GM12873 (cell line): ENCODE data around the gene INHA.

Experiments used
- TF ChIP-seq, protein P1 (sequence below): IDR thresholded peaks from 2 replicates; pipeline ENCODE4 v1.5.1; 2012; ENCODE audit warnings: low read depth, mild to moderate bottlenecking, moderate library complexity, low read length, control low read depth; ENCODE audit not compliant: insufficient read depth; ENCODE audit errors: missing control alignments

INHA gene

GRCh38 chr2:219592736-219593135 is 20.6 kb downstream of the INHA start:
- TF ChIP-seq, protein P1, sequence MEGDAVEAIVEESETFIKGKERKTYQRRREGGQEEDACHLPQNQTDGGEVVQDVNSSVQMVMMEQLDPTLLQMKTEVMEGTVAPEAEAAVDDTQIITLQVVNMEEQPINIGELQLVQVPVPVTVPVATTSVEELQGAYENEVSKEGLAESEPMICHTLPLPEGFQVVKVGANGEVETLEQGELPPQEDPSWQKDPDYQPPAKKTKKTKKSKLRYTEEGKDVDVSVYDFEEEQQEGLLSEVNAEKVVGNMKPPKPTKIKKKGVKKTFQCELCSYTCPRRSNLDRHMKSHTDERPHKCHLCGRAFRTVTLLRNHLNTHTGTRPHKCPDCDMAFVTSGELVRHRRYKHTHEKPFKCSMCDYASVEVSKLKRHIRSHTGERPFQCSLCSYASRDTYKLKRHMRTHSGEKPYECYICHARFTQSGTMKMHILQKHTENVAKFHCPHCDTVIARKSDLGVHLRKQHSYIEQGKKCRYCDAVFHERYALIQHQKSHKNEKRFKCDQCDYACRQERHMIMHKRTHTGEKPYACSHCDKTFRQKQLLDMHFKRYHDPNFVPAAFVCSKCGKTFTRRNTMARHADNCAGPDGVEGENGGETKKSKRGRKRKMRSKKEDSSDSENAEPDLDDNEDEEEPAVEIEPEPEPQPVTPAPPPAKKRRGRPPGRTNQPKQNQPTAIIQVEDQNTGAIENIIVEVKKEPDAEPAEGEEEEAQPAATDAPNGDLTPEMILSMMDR: no peak

DNA sequence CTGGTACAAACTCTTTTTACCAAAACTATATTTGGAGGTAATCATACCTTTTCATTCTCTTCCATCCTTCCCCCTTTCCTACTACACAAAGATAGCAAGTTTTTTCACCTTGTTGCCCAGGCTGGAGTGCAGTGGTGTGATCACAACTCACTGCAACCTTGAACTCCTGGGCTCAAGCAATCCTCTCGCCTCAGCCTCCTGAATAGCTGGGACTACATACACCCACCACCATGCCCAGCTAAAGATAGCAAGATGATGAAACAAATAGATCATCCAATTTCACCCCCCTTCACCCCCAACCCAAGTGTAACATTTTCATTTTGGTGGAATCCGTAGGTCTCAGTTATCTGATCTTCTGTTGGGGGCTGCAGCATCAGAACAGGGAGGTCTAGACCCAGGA is 21.0 kb downstream of the INHA start:
- TF ChIP-seq, protein P1: no peak

DNA sequence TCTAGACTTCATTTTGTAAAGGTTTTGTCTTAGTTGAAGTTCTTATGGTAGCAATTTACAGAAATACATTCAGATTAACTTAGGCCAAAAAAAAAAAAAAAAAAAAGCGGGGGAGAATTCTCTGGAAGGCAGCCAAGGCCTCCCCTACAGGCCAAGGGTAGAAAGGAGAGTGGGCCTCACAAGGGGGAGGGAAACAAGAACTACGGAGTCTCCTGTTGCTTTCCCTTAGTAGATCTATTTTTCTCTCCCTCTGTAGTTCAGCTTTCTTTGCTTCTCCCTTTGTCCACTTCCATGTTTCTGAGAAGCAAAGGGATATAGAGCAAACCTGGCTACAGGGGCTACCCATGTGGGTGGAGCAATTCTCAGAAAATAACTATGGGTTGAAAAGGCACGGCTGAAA is 23.1 kb downstream of the INHA start:
- TF ChIP-seq, protein P1: no peak

GRCh38 chr2:219596954-219597551 is 24.9 kb downstream of the INHA start:
- TF ChIP-seq, protein P1: no peak

DNA sequence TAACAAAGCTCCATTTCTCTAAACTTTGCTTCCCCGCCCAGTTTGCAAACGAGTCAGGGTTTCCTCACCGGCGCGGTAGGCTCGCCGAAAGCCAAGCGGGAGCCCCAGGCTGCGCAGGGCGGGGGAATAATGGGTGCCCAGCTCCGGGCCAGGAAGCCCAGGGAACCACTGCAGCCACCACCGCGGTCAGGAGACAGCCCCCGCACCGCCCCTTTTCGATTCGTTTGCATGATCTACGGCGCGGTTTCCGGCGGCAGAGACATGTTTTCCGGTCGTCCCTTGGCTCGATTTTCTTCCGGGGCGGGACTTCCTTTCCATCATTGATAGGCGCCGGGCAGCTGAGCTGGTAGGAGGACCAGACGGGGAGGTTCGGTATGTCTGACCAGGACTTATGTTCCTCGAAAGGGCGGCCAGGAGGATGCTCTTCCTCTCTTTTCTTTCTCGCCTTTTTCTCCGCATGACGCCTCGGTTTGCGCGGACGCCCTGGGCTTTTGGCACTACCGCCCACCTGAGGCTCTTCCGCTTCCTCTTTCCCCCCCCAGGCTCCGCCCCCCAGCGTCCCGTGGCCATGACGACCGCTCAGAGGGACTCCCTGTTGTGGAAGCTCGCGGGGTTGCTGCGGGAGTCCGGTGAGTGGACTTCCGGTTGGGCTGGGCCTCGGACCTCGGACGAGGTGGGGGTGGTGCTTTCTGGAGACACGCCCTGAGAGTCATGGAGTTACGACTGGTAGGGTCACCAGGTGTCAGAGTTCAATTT is 25.6 kb downstream of the INHA start, which contains the start of gene STK11IP:
Gene STK11IP (plus strand): TSS at position 306 of the 756 bp plus-strand sequence. CDS start 263 bp downstream, at position 569.
- TF ChIP-seq, protein P1: no peak

- TF ChIP-seq, protein P1: no peak
These were observed 26.4 kb downstream of the INHA start for GRCh38 chr2:219598308-219599078.

- TF ChIP-seq, protein P1: no peak
These were observed 31.7 kb downstream of the INHA start for GRCh38 chr2:219603771-219604170.
